Thyroid gland (tissue), 4 donors: Measurements from ENCODE around the gene SFXN2.

Source experiments
- CTCF ChIP-seq, 6 experiments: fragments of 200-600 bp in 3 of 6; fragments of 450-650 bp in 3 of 6; sonication (generic) in 3 of 6; IDR thresholded peaks; one replicate each; pipeline ENCODE4 v1.5.1; 2016 to 2019; ENCODE audit warnings: antibody characterized with exemption in 6 of 6, mild to moderate bottlenecking in 2 of 6, inconsistent platforms in 1 of 6, moderate library complexity in 1 of 6
- POLR2A ChIP-seq, 2 donors: fragments of 450-650 bp; IDR thresholded peaks; one replicate each; pipeline ENCODE4 v1.6.1; 2017; ENCODE audit warnings: antibody characterized with exemption in 2 of 2, mild to moderate bottlenecking in 2 of 2, moderate library complexity in 1 of 2

GRCh38 chr10:102673236-102673818, 41.1 kb upstream of the SFXN2 start:
- no peak for TF ChIP-seq CTCF (IDR thresholded peaks at IDR 0.05)
- TF ChIP-seq POLR2A (IDR thresholded peaks at IDR 0.05) = peak in 1 of 2 donors; percentile 50
